Smooth muscle cell (in vitro differentiated cells): Measurements from ENCODE around the gene BRD2. TPM values are rescaled to one million over a fixed set of nuclear protein-coding genes. Genes with fewer than 3 reads are reported as not detected.

Experiments used
- DNase-seq: peaks from one replicate; lab custom pipeline; 2025; ENCODE audit not compliant: unreplicated experiment; lab: John Stamatoyannopoulos, UW
- H2AFZ ChIP-seq: fragments of 200-600 bp; sonication (generic); 2 replicates; pipeline ENCODE4 v1.6.0; 2016; ENCODE audit warnings: antibody characterized with exemption, low read depth, mild to moderate bottlenecking
- H3F3A ChIP-seq: fragments of 200-600 bp; sonication (generic); 2 replicates; pipeline ENCODE4 v1.6.0; 2017; ENCODE audit warnings: antibody characterized with exemption, low read depth
- H3K27ac ChIP-seq: fragments of 200-600 bp; sonication (generic); 2 replicates; pipeline ENCODE4 v1.5.1; 2016; ENCODE audit warnings: low read depth, mild to moderate bottlenecking
- H3K27me3 ChIP-seq: fragments of 200-600 bp; sonication (generic); 2 replicates; pipeline ENCODE4 v1.6.1; 2016; ENCODE audit warnings: low read depth, mild to moderate bottlenecking
- H3K36me3 ChIP-seq: fragments of 200-600 bp; sonication (generic); 2 replicates; pipeline ENCODE4 v1.5.1; 2016; ENCODE audit warnings: low read depth
- H3K4me1 ChIP-seq: fragments of 200-600 bp; sonication (generic); 2 replicates; pipeline ENCODE4 v1.5.1; 2016; ENCODE audit warnings: low read depth
- H3K4me2 ChIP-seq: fragments of 200-600 bp; sonication (generic); 2 replicates; pipeline ENCODE4 v1.6.0; 2016; ENCODE audit warnings: mild to moderate bottlenecking
- H3K4me3 ChIP-seq: fragments of 200-600 bp; sonication (generic); 2 replicates; pipeline ENCODE4 v1.5.1; 2016; ENCODE audit warnings: mild to moderate bottlenecking
- H3K79me2 ChIP-seq: fragments of 200-600 bp; sonication (generic); 2 replicates; pipeline ENCODE4 v1.6.0; 2016; ENCODE audit warnings: low read depth, mild to moderate bottlenecking
- H3K9ac ChIP-seq: fragments of 200-600 bp; sonication (generic); 2 replicates; pipeline ENCODE4 v1.6.0; 2016; ENCODE audit warnings: low read depth
- H3K9me3 ChIP-seq: fragments of 200-600 bp; sonication (generic); replicated peaks from 2 replicates; pipeline ENCODE4 v1.5.1; 2016; ENCODE audit warnings: low read depth
- H4K20me1 ChIP-seq: fragments of 200-600 bp; sonication (generic); 2 replicates; pipeline ENCODE4 v1.6.0; 2016; ENCODE audit warnings: low read depth
- WGBS: methylation state at CpG from one replicate; pipeline ENCODE4 v1.1.7; 2016; ENCODE audit warnings: low lambda C conversion rate; 5-methylcytosine and 5-hydroxymethylcytosine counted together
- polyA plus RNA-seq: library from polyadenylated mRNA; unstranded; fragments of >200 nt; fragmentation: Nextera tagmentation; extraction: Ambion mirVana; gene quantifications from 2 replicates; pipeline ENCODE4 v1.2.1, GENCODE V29; 2016
- total RNA-seq: library from RNA; depleted of rRNA; stranded (reverse); fragments of >200 nt; gene quantifications from 2 replicates; pipeline ENCODE4 v1.2.3, GENCODE V29; 2014
- TF ChIP-seq, protein P1 (sequence below): fragments of 200-600 bp; sonication (generic); IDR thresholded peaks from 2 replicates; pipeline ENCODE4 v1.5.1; 2017; ENCODE audit warnings: borderline replicate concordance, mild to moderate bottlenecking, antibody characterized with exemption; ENCODE audit not compliant: insufficient read depth, poor library complexity, severe bottlenecking

BRD2 gene
- total and polyA plus RNA-seq, 2 experiments from 2014 or later, result 162 to 205 TPM

DNA sequence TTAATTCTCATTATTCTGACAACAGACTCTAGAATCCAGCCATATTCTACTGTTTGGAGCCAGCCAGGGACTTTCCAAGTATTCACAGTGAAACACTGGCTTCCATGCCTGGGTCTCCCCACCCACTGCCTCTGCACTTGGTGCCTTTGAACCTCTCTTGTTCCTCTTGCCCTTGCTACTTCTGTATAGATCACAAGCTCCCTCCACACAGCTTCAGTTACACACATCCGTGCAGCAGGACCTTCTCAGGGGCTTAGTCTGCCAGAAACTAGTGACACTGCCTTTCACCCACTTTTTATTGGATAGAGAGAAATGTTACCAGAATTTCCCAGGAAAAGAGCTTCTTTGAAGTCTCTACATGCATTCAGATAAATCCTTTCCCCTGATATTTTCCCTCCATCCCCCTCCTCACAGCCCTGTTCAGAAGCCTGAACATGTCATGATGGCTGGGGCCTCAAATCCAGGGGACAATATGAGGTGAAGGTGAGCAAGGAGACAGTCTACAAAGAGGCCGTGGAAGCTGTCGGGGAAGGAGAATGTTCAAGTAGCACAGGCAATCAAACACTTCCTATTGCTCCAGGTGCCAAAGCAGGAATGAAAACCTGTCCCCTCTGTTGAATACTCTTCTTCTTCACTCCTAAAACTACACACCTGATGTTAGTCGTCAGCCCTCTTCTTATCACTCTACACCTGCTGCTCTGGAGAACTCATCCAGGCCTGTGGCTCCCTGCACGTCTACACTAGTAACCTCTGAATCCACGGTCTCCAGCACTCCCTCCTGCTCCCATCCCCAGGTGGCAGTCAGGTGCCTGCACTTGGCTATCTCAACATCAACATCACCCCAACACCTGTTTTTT, 61.2 kb downstream of the BRD2 start:
- no peak overlapping the region for H3K27ac ChIP-seq

DNA sequence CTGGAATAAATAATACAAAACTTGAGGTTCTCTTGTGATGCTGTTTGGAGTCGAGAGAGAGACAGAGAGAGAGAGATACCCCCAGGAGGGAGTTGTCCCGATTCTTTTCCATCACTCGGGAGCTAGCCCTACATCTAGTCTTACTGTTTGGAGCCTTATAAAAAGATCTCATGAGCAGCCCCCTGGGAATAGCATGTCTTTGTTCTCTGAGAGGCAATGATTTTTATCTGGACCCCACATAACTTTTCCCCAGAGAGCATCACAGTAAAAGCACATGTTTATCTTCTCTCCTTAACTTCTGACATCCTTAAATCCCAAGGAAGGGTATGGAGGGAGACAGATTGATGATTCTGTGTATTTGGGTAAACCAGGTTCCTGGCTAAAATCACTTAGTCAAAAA, 61.9 kb downstream of the BRD2 start:
- DNase-seq, result no peak
- Histone ChIP-seq H3K27me3 (peaks cover 48% of the 10 kb centered on the region), H3K79me2 (no peaks in the 10 kb centered on the region), H2AFZ (no peak overlapping the region), H3K4me1 (no peaks in the 10 kb centered on the region), H3K4me3 (no peak overlapping the region), H3K27ac (no peak overlapping the region), H4K20me1 (no peaks in the 10 kb centered on the region), H3K9ac (no peak overlapping the region), H3K36me3 (no peaks in the 10 kb centered on the region), H3K9me3 (no peaks in the 10 kb centered on the region), H3F3A (no peaks in the 10 kb centered on the region), H3K4me2 (no peak overlapping the region)
- TF ChIP-seq, protein P1, sequence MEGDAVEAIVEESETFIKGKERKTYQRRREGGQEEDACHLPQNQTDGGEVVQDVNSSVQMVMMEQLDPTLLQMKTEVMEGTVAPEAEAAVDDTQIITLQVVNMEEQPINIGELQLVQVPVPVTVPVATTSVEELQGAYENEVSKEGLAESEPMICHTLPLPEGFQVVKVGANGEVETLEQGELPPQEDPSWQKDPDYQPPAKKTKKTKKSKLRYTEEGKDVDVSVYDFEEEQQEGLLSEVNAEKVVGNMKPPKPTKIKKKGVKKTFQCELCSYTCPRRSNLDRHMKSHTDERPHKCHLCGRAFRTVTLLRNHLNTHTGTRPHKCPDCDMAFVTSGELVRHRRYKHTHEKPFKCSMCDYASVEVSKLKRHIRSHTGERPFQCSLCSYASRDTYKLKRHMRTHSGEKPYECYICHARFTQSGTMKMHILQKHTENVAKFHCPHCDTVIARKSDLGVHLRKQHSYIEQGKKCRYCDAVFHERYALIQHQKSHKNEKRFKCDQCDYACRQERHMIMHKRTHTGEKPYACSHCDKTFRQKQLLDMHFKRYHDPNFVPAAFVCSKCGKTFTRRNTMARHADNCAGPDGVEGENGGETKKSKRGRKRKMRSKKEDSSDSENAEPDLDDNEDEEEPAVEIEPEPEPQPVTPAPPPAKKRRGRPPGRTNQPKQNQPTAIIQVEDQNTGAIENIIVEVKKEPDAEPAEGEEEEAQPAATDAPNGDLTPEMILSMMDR, result no peak
- WGBS, result 48% methylated on average over 3 of the region's 3 CpGs

More for the DNA sequence above, 61.2 kb downstream of the BRD2 start:
- Histone ChIP-seq H4K20me1 (no peaks in the 10 kb centered on the region), H3K36me3 (no peaks in the 10 kb centered on the region), H2AFZ (no peak overlapping the region), H3K9ac (no peak overlapping the region), H3K27me3 (peaks cover 50% of the 10 kb centered on the region), H3K4me2 (no peak overlapping the region), H3K4me1 (no peaks in the 10 kb centered on the region), H3K79me2 (no peaks in the 10 kb centered on the region), H3K4me3 (no peak overlapping the region), H3F3A (no peaks in the 10 kb centered on the region), H3K9me3 (no peaks in the 10 kb centered on the region)
- DNase-seq, result no peak
- TF ChIP-seq, protein P1, result no peak
- WGBS, result 65% methylated on average over 6 of the region's 6 CpGs

Other genes starting within 250 kb of the BRD2 start
- gene HLA-DQA2, start 227.2 kb upstream of the BRD2 start, total RNA-seq, result not detected in 2 replicates
- gene HLA-DQA2, start 227.2 kb upstream of the BRD2 start, polyA plus RNA-seq, result not detected in 2 replicates
- gene HLA-DQB2, start 205.1 kb upstream of the BRD2 start, total RNA-seq, result not detected in 2 replicates
- gene HLA-DQB2, start 205.1 kb upstream of the BRD2 start, polyA plus RNA-seq, result not detected in 2 replicates
- gene HLA-DOB, start 151.6 kb upstream of the BRD2 start, total RNA-seq, result 0.09 and 1.4 TPM in 2 replicates
- gene HLA-DOB, start 151.6 kb upstream of the BRD2 start, polyA plus RNA-seq, result not detected in 2 replicates
- 5.3 and 6.1 TPM in 2 replicates for gene TAP2, start 129.9 kb upstream of the BRD2 start, total RNA-seq
- 0.40 and 1.5 TPM in 2 replicates for gene TAP2, start 129.9 kb upstream of the BRD2 start, polyA plus RNA-seq
- 5.0 and 10.2 TPM in 2 replicates for gene PSMB8, start 124.5 kb upstream of the BRD2 start, total RNA-seq
- 16.7 and 22.2 TPM in 2 replicates for gene PSMB8, start 124.5 kb upstream of the BRD2 start, polyA plus RNA-seq
- 11.2 and 13.7 TPM in 2 replicates for gene TAP1, start 114.9 kb upstream of the BRD2 start, total RNA-seq
- 18.4 and 22.4 TPM in 2 replicates for gene TAP1, start 114.9 kb upstream of the BRD2 start, polyA plus RNA-seq
- 0.63 TPM in 1 of 2 replicates, not detected in the other for gene PSMB9, start 114.4 kb upstream of the BRD2 start, total RNA-seq
- gene PSMB9, start 114.4 kb upstream of the BRD2 start, polyA plus RNA-seq, result 1.7 and 2.2 TPM in 2 replicates
- not detected in 2 replicates for gene HLA-DMB, start 27.6 kb upstream of the BRD2 start, total RNA-seq
- gene HLA-DMB, start 27.6 kb upstream of the BRD2 start, polyA plus RNA-seq, result not detected in 2 replicates
- 0.90 and 3.1 TPM in 2 replicates for gene HLA-DMA, start 15.5 kb upstream of the BRD2 start, total RNA-seq
- gene HLA-DMA, start 15.5 kb upstream of the BRD2 start, polyA plus RNA-seq, result 4.0 and 4.8 TPM in 2 replicates
- 0.09 TPM in 1 of 2 replicates, not detected in the other for gene HLA-DOA, start 41.0 kb downstream of the BRD2 start, total RNA-seq
- gene HLA-DOA, start 41.0 kb downstream of the BRD2 start, polyA plus RNA-seq, result 0.26 TPM in 1 of 2 replicates, not detected in the other
- 1.1 and 1.6 TPM in 2 replicates for gene HLA-DPA1, start 105.1 kb downstream of the BRD2 start, total RNA-seq
- 1.1 and 1.3 TPM in 2 replicates for gene HLA-DPA1, start 105.1 kb downstream of the BRD2 start, polyA plus RNA-seq
- gene HLA-DPB1, start 107.4 kb downstream of the BRD2 start, total RNA-seq, result 10.8 and 14.8 TPM in 2 replicates
- gene HLA-DPB1, start 107.4 kb downstream of the BRD2 start, polyA plus RNA-seq, result 19.4 and 20.3 TPM in 2 replicates
- 0.36 and 1.1 TPM in 2 replicates for gene COL11A2, start 223.9 kb downstream of the BRD2 start, total RNA-seq
- gene COL11A2, start 223.9 kb downstream of the BRD2 start, polyA plus RNA-seq, result 1.2 and 1.5 TPM in 2 replicates
- 24.3 and 25.7 TPM in 2 replicates for gene RXRB, start 232.1 kb downstream of the BRD2 start, total RNA-seq
- gene RXRB, start 232.1 kb downstream of the BRD2 start, polyA plus RNA-seq, result 28.2 and 33.7 TPM in 2 replicates
- gene SLC39A7, start 232.3 kb downstream of the BRD2 start, total RNA-seq, result 112 and 140 TPM in 2 replicates
- 87.2 and 89.5 TPM in 2 replicates for gene SLC39A7, start 232.3 kb downstream of the BRD2 start, polyA plus RNA-seq
- 2.9 and 4.9 TPM in 2 replicates for gene HSD17B8, start 236.1 kb downstream of the BRD2 start, total RNA-seq
- 3.7 and 9.6 TPM in 2 replicates for gene HSD17B8, start 236.1 kb downstream of the BRD2 start, polyA plus RNA-seq
- gene RING1, start 239.9 kb downstream of the BRD2 start, total RNA-seq, result 23.4 and 32.2 TPM in 2 replicates
- gene RING1, start 239.9 kb downstream of the BRD2 start, polyA plus RNA-seq, result 31.6 and 35.1 TPM in 2 replicates